B cell (primary cell): ENCODE data around the gene OTULIN. TPM values are rescaled to one million over a fixed set of nuclear protein-coding genes. Genes with fewer than 3 reads are reported as not detected.

ENCODE experiments used
- ATAC-seq: fragments of 200-7000 bp; cut with Tn5 transposase; one replicate; pipeline ENCODE4 v1.10.0; 2021; ENCODE audit warnings: low read depth, mild to moderate bottlenecking, moderate number of reproducible peaks, moderate library complexity
- CTCF ChIA-PET: fragments of 350-600 bp; sonication (Branson Sonifier 250); formaldehyde crosslinking; loops from one replicate; lab custom pipeline; 2021; ENCODE audit warnings: antibody characterized with exemption, inconsistent platforms; lab: Charles Lee
- POLR2A ChIA-PET: fragments of 350-600 bp; sonication (Branson Sonifier 250); formaldehyde crosslinking; loops from one replicate; lab custom pipeline; 2021; ENCODE audit warnings: antibody characterized with exemption; lab: Charles Lee
- DNase-seq: peaks from one replicate; pipeline ENCODE4 v3.0.0; 2013
- H2AFZ ChIP-seq: 2 replicates; pipeline ENCODE4 v1.6.1; 2012; ENCODE audit warnings: mild to moderate bottlenecking, low read depth, low read length; ENCODE audit not compliant: insufficient read depth, poor library complexity, severe bottlenecking
- H3K27ac ChIP-seq, 2 donors: 1 replicate in 1 of 2; 2 replicates in 1 of 2; pipeline ENCODE4 v1.5.1; 2012 to 2013; ENCODE audit warnings: low read length in 2 of 2, mild to moderate bottlenecking in 2 of 2, moderate library complexity in 1 of 2
- H3K27me3 ChIP-seq, 4 experiments: fragments of 200-600 bp in 1 of 4; sonication (generic) in 1 of 4; replicated peaks in 1 of 4; 1 replicate in 2 of 4; 2 replicates in 2 of 4; pipeline versions ENCODE4 v1.6.1 to v1.7.0; 2013 to 2016; ENCODE audit warnings: low read length in 3 of 4, mild to moderate bottlenecking in 2 of 4, mixed read lengths in 1 of 4, moderate library complexity in 1 of 4; ENCODE audit not compliant: insufficient read depth in 4 of 4, control insufficient read depth in 3 of 4; ENCODE audit errors: control extremely low read depth in 1 of 4
- H3K36me3 ChIP-seq, 2 experiments: replicated peaks in 1 of 2; 1 replicate in 1 of 2; 2 replicates in 1 of 2; pipeline versions ENCODE4 v1.6.1 to v1.7.1; 2013; ENCODE audit warnings: low read length in 1 of 2; ENCODE audit not compliant: insufficient read depth in 2 of 2, control insufficient read depth in 1 of 2; ENCODE audit errors: control extremely low read depth in 1 of 2, extremely low read depth in 1 of 2
- H3K4me1 ChIP-seq, 2 donors: fragments of 200-600 bp in 1 of 2; sonication (generic) in 1 of 2; 1 replicate in 1 of 2; 2 replicates in 1 of 2; pipeline versions ENCODE4 v1.5.1 to v1.6.1; 2013 to 2017; ENCODE audit warnings: low read length in 2 of 2; ENCODE audit not compliant: control insufficient read depth in 2 of 2, insufficient read depth in 2 of 2
- H3K4me2 ChIP-seq: replicated peaks from 2 replicates; pipeline ENCODE3; 2012; ENCODE audit warnings: mild to moderate bottlenecking, low read depth, low read length; ENCODE audit not compliant: poor library complexity, severe bottlenecking
- H3K4me3 ChIP-seq, 5 experiments: fragments of 200-600 bp in 1 of 5; sonication (generic) in 1 of 5; 1 replicate in 3 of 5; 2 replicates in 2 of 5; pipeline versions ENCODE4 v1.5.1 to v1.7.0; 2011 to 2016; ENCODE audit warnings: low read length in 4 of 5, mild to moderate bottlenecking in 4 of 5, low read depth in 2 of 5, control low read depth in 1 of 5, moderate library complexity in 1 of 5; ENCODE audit not compliant: insufficient read depth in 1 of 5; ENCODE audit errors: control extremely low read depth in 1 of 5, extremely low read depth in 1 of 5
- H3K79me2 ChIP-seq: fragments of 200-600 bp; sonication (generic); one replicate; pipeline ENCODE4 v1.6.0; 2016; ENCODE audit warnings: low read length; ENCODE audit not compliant: control insufficient read depth, insufficient read depth
- H3K9ac ChIP-seq: fragments of 200-600 bp; sonication (generic); 2 replicates; pipeline ENCODE4 v1.6.1; 2017; ENCODE audit warnings: mild to moderate bottlenecking, low read length, moderate library complexity
- H3K9me3 ChIP-seq, 3 donors: one replicate each; pipeline versions ENCODE4 v1.6.1 to v1.7.1; 2013; ENCODE audit warnings: low read length in 2 of 3; ENCODE audit not compliant: control insufficient read depth in 2 of 3, insufficient read depth in 1 of 3; ENCODE audit errors: control extremely low read depth in 1 of 3
- H4K20me1 ChIP-seq: 2 replicates; pipeline ENCODE4 v1.6.0; 2012; ENCODE audit warnings: mild to moderate bottlenecking, low read length; ENCODE audit not compliant: insufficient read depth, control insufficient read depth, poor library complexity, severe bottlenecking
- H3K27ac Mint-ChIP-seq: one replicate; pipeline ENCODE4 v1.8.0; 2021; ENCODE audit warnings: mixed read lengths
- H3K27me3 Mint-ChIP-seq: one replicate; pipeline ENCODE4 v1.8.0; 2021; ENCODE audit warnings: mixed read lengths
- H3K4me1 Mint-ChIP-seq: one replicate; pipeline ENCODE4 v1.8.0; 2021; ENCODE audit warnings: mixed read lengths
- H3K4me3 Mint-ChIP-seq: one replicate; pipeline ENCODE4 v1.8.0; 2021; ENCODE audit warnings: mixed read lengths
- H3K9me3 Mint-ChIP-seq: one replicate; pipeline ENCODE4 v1.8.0; 2022; ENCODE audit warnings: mixed read lengths; ENCODE audit not compliant: insufficient read depth
- EZH2 ChIP-seq: IDR thresholded peaks from 2 replicates; pipeline ENCODE4 v1.6.1; 2012; ENCODE audit warnings: borderline replicate concordance, low read depth, mild to moderate bottlenecking, moderate library complexity, low read length; ENCODE audit not compliant: insufficient read depth, poor library complexity, severe bottlenecking
- WGBS: methylation state at CpG from one replicate; pipeline ENCODE4 v1.1.5; 2013; ENCODE audit warnings: missing lambda C conversion rate; ENCODE audit not compliant: insufficient coverage; 5-methylcytosine and 5-hydroxymethylcytosine counted together
- intact Hi-C: fragments of 100-400 bp; cut with micrococcal nuclease; formaldehyde crosslinking; loops from one replicate; pipeline ENCODE4 v1.10.0; 2022
- polyA plus RNA-seq: library from polyadenylated mRNA; depleted of rRNA; stranded (reverse); fragments of >200 nt; gene quantifications from 2 replicates; pipeline ENCODE4 v1.2.3, GENCODE V29; 2012
- total RNA-seq, 2 donors: library from RNA; stranded (reverse); fragments of 120-200 nt in 1 of 2; gene quantifications; 1 replicate in 1 of 2; 2 replicates in 1 of 2; pipeline versions ENCODE4 v1.2.3 to v1.2.4, GENCODE V29; 2013 to 2022
- TF ChIP-seq, protein P1 (sequence below): fragments of 200-600 bp; IDR thresholded peaks from one replicate; pipeline ENCODE4 v1.8.0; 2022; ENCODE audit warnings: antibody characterized with exemption, mild to moderate bottlenecking

Gene OTULIN
- total and polyA plus RNA-seq, 2 donors (not counting 1 experiment from before 2014, with no cell fraction given): 8.4 to 64.4 TPM

DNA sequence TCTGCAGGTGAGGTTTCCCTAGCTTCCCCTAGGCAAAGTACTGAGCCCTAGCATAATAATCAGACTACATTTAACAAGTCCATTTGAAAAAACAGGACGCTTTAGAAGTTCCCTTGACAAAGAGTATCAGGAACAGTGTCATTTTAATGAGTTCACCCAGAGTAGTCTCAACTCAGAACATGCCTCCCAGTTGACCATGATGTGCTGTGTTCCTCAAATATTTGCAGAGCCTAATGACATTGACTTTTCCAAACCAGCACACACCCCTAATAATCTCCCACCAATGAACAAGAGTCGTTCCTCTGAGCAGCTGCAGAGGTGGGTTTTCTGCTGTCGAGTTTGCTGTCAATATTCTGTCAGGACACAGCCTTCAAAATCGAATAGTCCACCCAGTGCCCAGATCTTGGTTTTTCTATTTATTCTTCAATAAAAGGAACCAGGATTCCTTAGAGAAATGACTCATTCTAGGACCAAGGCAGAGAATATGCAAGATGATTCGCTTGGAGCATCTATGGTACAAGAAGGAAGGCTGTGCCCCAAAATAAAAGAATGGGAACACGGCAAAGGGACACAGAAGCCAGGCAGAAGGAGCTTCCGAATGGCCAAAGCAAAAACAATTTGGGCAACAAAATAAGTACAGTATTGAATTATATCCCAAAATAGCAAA lies 57.6 kb downstream of the OTULIN start:
- ChIA-PET POLR2A (no interaction called here), CTCF (interaction anchor here (1.0 to 15.0 kb wide), 3 partner anchors 22 to 292 kb away, joined by 3 to 201 read pairs (median 4); no protein-coding TSS in a partner anchor)
- no peak for ATAC-seq
- Histone ChIP-seq H3K4me2 (no peak overlapping the region), H3K36me3 (peaks cover 0 to 9% of the 10 kb centered on the region in 2 experiments), H3K9me3 (no peaks in the 10 kb centered on the region), H3K4me1 (peaks cover 0 to 12% of the 10 kb centered on the region in 2 donors), H3K27me3 (no peaks in the 10 kb centered on the region), H3K4me3 (no peak overlapping the region), H4K20me1 (no peaks in the 10 kb centered on the region), H3K79me2 (no peaks in the 10 kb centered on the region), H2AFZ (no peak overlapping the region), H3K9ac (no peak overlapping the region), H3K27ac (no peak overlapping the region)
- TF ChIP-seq, protein P1, sequence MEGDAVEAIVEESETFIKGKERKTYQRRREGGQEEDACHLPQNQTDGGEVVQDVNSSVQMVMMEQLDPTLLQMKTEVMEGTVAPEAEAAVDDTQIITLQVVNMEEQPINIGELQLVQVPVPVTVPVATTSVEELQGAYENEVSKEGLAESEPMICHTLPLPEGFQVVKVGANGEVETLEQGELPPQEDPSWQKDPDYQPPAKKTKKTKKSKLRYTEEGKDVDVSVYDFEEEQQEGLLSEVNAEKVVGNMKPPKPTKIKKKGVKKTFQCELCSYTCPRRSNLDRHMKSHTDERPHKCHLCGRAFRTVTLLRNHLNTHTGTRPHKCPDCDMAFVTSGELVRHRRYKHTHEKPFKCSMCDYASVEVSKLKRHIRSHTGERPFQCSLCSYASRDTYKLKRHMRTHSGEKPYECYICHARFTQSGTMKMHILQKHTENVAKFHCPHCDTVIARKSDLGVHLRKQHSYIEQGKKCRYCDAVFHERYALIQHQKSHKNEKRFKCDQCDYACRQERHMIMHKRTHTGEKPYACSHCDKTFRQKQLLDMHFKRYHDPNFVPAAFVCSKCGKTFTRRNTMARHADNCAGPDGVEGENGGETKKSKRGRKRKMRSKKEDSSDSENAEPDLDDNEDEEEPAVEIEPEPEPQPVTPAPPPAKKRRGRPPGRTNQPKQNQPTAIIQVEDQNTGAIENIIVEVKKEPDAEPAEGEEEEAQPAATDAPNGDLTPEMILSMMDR: no peak
- no peak for TF ChIP-seq EZH2
- WGBS: 95% methylated on average over 2 of the region's 7 CpGs
- intact Hi-C loops: no loop called here
- no peaks in the 10 kb centered on the region for H3K9me3 Mint-ChIP-seq
- no peak overlapping the region for H3K27ac Mint-ChIP-seq
- no peaks in the 10 kb centered on the region for H3K27me3 Mint-ChIP-seq
- H3K4me3 Mint-ChIP-seq: no peak overlapping the region
- H3K4me1 Mint-ChIP-seq: peaks cover 17% of the 10 kb centered on the region
- DNase-seq: no peak

GRCh38 chr5:14722923-14723322 lies 58.4 kb downstream of the OTULIN start:
- intact Hi-C loops: no loop called here
- Histone ChIP-seq H3K9ac (no peak overlapping the region), H3K4me3 (no peak overlapping the region), H4K20me1 (no peaks in the 10 kb centered on the region), H3K36me3 (peaks cover 0 to 4% of the 10 kb centered on the region in 2 experiments), H3K4me2 (no peak overlapping the region), H3K27ac (no peak overlapping the region), H3K9me3 (no peaks in the 10 kb centered on the region), H2AFZ (no peak overlapping the region), H3K4me1 (peaks cover 0 to 12% of the 10 kb centered on the region in 2 donors), H3K27me3 (no peaks in the 10 kb centered on the region), H3K79me2 (no peaks in the 10 kb centered on the region)
- Mint-ChIP-seq H3K4me1 (peaks cover 18% of the 10 kb centered on the region), H3K9me3 (no peaks in the 10 kb centered on the region), H3K27ac (no peak overlapping the region), H3K4me3 (no peak overlapping the region), H3K27me3 (no peaks in the 10 kb centered on the region)
- TF ChIP-seq, protein P1: no peak
- TF ChIP-seq EZH2: no peak
- ChIA-PET POLR2A (no interaction called here), CTCF (interaction anchor here (15.0 kb wide), 1 partner anchor 281 kb away, joined by 201 read pairs; no protein-coding TSS in a partner anchor)
- WGBS: 100% methylated on average over 2 of the region's 8 CpGs
- ATAC-seq (no peak), DNase-seq (no peak)
